GM20431 (cell line): ENCODE measurements around the gene ZNF740.

Source experiments
- in situ Hi-C: fragments of 300-500 bp; cut with MseI, MboI; formaldehyde crosslinking; loops from one replicate; pipeline ENCODE4 v1.15.0; 2020; ENCODE audit warnings: low sequenced_read_pairs; ENCODE audit not compliant: unreplicated experiment

ZNF740 gene

DNA sequence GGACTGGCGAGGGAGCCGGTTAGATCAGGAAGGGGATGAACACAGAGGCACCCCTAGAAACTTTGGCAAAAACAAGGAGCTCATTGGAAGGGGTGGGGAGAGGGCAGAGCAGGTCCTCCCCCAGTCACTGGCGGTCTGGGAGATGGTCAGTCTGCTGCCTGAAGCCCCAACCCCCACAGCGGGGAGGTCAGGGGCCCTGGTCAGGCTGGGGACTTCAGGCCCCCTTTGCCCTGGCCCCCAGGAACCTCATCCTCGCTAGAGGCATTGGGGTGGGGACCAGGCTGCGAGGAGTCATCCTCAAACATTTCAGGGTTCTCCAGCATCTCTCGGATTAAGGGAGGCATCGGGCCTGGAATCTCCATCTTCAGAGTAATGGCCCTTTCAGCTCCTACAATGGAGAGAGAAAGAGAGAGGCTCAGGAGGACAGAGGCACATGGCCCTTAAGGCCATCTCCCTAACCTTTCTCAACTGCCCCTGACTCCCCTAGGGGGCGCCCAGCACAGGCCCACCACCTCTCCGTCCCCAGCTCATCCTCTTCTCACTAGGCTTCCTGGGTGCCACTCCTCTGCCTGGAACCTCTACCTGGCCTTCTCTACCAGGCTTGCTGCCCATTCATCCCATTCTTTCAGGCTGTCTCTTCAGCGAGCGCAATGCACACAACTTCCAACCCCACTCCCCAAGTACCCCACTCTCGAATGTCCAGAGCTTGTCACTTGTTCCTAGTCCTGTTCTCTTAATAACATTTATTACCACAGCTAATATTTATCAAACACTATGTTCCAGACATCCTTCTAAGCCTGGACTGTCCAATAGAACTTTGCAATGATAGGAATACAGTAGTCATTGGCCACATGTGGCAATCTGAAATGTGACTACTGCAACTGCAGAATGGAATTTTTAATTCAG is 31.2 kb downstream of the ZNF740 start:
- in situ Hi-C loops, result loop anchor here (5.0 kb wide), 1 partner anchor 76 kb away; no protein-coding TSS in a partner anchor

DNA sequence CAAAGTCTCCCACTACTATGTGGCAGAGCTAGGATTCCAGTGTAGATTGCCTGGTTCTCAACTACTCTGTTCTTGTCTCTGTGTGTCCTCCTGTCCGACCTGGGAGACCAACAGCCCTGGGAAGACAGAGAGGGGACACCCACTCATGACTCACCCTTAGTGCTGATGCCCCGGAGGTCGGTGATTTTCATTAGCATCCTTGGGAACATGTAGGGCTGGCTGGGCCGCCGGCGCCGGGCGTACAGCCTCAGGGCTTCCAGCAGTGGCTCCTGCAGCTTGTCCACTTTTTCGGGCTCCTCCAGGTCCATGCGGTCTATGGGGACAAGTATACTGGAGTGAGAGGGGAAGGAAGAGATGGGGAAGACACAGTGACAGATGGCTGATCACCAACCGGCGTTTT is 32.4 kb downstream of the ZNF740 start:
- in situ Hi-C loops, result loop anchor here (5.0 kb wide), 1 partner anchor 74 kb away; no protein-coding TSS in a partner anchor

DNA sequence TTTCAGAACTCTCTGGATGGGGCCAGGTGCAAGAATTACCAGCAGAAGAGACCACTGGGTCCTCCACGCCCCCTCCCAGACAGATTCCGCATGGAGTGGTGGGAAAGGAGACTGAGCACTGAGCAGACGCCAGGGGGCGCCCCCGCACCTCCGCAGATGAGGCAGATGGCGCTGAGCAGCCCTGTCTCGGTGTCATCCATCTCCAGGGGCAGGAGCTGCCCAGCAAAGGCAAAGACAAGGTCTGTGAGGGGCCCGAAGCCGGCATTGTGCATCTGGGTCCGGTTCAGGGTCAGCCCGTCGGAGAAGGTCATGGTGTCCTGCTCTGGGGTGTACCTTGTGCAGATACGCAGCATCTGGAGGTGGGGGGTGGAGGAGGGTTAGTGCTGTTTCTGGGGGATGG is 32.8 kb downstream of the ZNF740 start:
- in situ Hi-C loops, result loop anchor here (5.0 kb wide), 1 partner anchor 74 kb away; no protein-coding TSS in a partner anchor

DNA sequence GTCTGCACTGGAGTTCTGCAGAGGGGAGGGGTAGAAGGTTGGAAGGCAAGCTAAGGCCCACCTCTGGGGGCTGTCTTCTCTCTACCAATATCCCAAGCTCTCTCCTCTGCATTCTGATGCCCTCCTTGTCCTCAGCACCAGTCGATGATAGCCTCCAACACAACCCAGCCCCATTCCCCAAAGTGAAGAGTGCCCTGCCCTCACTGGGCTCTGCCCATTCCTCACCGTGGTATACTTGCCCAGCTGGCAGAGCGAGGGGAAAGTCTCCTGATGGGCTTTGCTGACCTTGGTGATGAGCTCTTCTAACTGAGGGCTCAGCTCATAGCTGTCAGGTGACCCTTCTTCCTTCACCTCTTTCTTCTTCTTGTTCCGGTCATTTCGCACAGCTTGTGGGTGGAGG is 33.7 kb downstream of the ZNF740 start:
- in situ Hi-C loops, result loop anchor here (5.0 kb wide), 1 partner anchor 73 kb away; no protein-coding TSS in a partner anchor

DNA sequence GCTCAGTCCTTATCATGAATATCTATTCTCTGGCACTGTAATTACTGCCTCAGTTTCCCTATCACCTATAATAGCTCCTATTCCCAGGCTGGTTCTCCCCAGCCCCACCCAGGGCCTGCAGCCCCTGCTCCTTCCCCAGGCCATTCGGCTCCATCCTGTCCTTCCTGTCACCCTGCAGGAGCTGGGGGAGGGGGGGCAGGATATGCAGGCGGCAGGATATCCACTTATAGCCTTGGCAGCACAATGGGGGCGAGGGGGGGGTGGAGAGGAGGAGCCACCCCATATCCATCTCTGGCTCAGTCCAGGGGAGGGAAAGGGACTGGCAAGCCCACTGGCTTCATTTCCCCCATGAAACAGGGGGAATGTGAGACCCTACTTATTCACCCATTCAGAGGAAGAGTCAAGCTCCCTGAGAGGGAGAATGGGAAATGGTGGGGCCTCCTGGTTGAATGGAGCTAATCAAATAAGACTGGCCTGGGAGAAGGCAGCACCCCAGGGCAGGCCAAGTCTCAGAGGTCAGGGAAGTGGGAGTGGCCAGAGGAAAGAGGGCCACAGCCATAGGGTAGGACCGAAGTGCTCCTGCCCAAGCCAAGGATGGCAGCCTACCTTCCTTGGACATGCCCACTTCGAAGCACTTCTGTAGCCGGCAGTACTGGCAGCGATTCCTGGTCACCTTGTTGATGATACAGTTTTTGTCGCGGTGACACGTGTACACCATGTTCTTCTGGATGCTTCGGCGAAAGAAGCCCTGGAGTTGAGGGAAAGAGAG is 34.3 kb downstream of the ZNF740 start:
- in situ Hi-C loops, result loop anchor here (5.0 kb wide), 1 partner anchor 72 kb away; no protein-coding TSS in a partner anchor

DNA sequence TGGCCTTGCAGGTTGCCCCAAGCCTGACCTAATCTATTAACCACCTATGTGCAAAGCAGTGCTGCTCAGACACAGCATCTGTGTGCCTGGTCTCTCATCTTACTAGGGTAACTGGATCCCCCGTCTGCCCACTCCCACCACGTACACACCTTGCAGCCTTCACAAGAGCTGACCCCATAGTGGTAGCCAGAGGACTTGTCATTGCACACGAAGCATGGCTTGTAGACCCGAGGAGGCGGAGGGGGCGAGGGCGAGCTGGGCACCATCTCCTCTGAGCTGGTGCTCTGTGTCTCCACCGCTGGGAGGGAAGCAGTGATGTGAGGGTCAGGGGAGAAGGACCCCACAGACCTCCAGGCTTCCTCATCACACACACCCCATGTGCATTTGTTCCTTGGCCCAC is 35.0 kb downstream of the ZNF740 start:
- in situ Hi-C loops, result no loop called here

DNA sequence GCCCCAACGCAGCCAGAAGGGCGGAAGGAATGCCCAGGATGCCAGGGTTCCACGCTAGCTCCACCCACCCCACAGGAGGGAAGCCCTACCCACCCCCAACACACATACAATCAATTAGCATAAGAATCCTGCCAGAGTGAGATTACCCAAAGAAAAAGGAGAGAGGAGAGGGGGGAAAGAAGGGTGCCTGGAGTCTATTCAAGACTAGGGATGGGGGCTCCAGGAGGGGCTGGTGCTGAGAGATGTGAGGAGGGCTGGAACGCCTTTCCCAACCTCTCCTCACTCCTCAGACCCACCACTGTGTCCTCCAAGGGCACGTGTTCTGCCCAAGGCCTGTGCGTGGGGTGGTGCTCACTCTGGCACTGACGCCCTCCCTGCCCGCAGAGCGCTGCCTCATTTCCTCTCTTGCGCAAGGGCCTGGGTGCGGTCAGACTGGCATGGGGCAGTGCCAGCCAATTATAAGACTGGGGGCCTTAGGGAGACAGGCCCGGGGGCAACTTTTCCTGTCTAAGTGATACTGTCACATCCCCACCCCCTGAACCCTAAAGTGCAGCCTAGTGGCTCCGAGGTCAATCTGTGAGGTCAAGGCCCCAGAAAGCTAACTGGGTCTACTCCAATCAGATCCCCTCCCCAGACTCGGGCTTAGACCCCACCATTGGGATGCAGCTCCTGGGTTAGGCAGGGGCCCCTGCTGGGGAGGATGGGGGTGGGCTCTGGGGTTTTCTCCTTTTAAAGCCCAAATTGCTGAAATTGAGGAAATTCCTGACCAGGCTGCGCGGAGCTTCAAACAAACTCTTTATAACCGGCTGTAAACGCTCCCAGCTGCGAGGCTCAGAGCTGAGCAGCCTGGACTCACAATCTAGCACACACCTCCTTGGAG is 36.8 kb downstream of the ZNF740 start:
- in situ Hi-C loops, result no loop called here

DNA sequence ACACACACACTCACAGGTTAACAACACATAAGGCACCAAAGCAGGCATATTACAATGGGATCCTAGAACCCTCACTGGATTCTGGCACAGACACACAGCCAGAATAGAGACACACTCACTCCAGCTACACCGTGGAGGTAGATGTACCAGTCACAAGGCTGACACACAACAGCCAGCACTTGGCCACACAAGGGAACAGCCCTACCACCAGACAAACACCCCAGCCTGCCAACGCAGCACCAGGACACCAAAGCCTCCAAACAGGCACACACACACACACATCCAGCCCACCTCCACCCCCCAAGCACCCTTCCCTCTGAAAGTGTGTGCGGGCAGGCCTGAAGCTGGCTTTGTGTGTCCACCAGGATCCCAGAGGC is 37.4 kb downstream of the ZNF740 start:
- in situ Hi-C loops, result no loop called here

DNA sequence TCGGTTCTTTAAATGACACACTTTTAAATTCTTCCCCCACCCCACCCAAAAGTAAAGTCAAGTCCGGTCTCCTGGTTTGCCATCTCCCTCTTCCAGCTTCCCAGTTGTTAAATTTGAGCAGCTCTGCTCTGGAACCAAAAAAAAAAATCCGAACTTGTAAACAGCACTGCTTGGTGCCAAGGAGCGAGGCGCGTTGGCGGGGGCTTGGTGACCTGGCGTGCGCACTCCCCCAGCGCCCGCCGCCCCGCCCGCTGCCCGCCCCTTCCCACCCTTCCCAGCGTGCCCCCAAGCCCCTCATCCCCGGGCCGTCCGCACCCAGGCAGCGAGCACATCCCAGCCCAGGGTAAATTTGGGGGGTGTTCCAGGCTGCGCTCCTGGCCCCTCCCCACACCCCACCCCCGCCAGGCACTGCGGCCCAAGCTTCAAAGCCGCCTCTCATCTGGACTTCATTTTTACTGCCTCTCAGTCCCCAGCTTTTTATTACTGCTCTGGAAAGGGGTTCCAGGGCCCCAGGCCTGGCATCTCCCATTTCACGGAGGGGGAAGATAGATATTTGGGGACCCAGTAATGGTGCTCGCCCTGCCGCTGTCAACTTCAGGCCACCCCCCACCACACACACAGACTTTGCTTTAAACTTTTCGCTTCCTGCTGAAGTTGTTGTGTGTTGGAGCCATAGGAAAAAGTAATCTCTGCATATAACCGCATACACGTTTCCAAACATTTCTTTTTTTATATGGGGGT is 38.2 kb downstream of the ZNF740 start:
- in situ Hi-C loops, result no loop called here

DNA sequence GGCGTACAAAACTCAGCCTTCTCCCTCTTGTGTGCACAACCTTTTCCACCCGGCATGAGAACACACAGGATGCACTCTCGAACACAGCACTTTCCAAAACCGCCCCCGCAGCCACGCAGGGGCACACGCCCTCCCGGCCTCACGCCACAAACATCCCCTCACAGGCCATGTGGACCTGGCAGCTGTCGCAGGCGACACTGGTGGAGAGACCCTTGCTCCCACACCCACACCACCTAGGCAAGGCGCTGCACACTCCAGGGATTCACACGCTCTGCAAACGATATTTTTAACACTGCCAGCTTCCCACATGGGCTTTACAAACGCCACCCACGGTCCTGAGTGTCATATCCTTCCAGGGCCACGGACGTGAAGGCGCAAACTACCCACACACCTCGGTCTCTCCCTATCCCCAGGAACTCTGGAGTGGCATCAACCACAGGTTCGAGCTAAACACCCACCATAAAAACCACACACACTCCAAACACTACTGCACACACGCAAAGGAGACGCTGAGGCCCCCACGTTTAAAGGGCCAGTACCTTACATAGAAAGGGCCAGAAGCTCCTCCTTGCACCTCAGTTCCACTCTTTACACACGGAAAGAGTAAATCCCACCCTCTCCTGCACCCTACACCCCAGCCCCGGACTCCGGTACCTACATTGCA is 38.9 kb downstream of the ZNF740 start:
- in situ Hi-C loops, result no loop called here

DNA sequence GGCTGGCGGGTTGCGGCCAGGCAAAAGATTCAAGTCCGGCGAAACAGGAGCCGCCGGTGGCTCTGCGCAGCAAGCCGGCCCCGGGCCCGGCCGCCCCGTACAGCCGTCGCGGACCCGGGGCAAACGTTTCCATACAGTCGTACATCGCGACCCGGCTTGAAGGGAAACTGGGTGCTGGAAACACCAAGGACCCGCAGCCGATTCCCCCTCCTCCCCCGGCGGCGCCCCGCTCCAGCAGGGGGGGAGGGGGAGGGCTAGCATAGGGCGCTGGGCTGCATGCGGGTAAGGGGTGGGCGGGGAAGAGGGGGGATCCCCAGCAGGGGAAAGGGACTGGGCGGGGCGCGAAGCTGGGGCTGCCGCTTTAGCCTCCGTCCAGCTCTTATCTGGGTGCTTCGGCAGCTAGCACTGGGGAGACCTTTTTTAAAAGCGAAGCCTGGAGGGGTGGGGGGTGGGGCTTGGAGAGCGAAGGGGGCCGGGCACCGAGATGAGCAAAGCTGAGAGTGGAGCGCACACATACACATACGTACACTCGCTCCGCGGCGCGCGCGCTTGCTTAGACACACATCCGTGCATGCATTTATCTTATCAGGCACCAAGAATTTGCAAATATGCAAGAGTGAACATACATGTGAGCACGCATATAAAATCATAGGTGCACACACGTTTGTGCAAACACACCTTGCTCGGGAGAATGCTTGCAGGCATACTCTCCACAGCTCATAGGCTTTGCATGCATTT is 39.6 kb downstream of the ZNF740 start:
- in situ Hi-C loops, result no loop called here

DNA sequence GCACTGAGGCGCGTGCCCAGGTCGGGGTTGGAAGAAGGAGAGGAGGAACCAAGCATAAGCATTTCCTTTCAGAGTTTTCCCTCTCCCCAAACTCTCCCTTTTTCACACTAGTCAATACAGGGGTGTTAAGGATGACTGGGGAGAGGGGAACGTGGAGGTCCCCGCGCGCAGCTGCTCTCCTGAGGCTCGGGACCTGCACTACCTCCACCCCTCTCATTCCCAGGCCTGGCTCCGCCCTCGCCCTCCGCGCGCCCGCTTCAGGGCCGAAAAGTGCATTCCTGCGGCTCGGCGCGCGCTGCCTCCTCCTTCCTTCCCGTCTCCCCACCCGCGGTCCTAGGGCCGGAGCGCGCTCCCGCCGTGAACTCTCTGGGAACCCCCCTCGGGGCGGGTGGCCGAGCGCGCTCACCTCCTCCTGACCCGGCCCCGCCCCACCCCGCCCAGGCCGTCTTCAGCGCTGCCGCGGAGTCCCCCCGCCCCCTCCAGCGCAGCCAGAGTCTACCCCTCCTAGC is 40.2 kb downstream of the ZNF740 start:
- in situ Hi-C loops, result no loop called here

DNA sequence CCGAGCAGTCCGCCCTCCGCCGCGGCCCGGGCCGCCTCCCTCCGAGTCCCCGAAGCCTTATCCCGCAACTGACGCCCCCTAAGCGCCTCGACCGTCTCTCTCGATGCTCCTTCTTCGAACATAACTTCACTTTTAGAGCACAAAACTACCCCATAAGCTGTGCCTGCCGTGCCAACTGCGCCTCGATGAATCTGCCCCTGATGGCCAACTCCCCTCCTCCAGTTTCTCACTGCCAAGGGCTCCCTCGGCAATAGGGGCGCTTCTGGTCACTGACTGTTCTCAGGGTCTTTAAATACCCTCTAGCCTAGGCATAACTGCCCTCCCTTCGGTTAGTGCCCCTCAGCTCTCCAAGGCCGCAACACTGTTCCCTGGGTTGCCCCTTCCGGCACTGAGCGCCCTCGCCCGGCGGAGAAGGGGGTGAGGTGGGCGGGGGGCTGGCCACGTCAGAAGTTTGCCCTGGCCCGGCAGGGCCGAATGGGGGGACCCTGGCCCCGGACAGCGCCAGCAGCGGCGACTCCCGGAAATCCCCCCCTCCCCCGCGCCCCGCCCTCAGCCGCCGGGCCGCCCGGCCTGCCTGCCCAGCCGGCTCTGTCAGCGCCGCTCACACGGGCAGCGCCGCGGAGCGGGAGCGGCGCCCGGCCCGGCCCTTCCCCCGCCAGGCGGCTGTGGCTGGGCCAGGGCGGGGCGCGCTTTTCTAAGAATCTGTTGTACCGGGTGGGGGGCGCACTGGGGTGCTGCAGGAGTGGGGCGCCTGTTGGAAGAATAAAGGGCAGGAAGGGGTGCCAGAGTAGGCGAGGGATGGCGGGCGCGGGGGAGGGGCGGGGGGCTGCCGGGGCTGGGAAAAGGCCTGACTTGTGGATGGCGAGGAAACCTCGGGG is 40.9 kb downstream of the ZNF740 start:
- in situ Hi-C loops, result no loop called here

DNA sequence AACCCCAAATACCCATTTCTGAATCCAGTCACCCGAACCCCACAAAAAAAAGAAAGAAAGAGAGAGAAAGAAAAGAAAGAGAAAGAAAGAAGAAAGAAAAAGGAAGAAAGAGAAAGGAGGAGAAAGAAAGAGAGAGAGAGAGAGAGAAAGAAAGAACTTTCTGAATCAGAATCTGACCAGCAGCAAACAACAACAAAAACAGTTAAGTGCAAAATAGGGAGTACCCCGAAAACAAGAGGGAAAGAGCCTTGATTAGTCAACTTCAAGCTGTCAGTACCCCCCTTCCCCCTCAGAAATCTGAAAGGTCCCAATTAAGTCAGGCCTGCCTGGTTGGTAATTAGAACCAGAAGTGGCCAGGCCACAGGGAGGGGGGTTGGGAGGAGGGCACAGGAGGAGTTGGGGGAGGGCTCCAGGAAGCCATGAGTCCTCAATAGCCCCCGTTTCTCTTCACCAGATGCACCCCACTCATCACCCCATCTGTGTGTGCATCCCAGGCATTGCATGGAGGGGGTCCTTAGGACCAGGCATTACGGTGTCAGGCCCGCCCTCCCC is 41.7 kb downstream of the ZNF740 start:
- in situ Hi-C loops, result no loop called here

DNA sequence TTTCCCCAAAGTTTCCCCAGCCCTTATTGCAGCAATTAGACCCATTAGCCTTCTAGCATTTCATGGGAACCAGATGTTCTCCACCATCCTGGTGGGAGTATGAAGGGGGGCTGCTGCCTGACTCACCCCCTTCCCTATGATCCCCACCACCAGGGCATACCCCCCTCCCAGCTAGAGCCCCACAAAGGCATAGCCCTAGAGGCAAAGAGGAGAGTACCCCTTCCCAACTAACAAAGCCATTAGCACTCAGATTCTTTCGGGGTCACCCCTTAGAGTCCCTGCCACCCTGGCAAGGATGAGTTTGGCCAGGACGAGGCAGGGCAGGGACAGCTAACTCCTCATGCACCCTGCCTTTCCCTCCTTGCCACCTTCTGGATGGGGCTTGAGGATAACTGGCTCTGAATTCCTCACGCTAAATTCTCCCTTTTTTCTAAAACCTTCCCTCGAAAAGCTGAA is 42.3 kb downstream of the ZNF740 start:
- in situ Hi-C loops, result no loop called here

DNA sequence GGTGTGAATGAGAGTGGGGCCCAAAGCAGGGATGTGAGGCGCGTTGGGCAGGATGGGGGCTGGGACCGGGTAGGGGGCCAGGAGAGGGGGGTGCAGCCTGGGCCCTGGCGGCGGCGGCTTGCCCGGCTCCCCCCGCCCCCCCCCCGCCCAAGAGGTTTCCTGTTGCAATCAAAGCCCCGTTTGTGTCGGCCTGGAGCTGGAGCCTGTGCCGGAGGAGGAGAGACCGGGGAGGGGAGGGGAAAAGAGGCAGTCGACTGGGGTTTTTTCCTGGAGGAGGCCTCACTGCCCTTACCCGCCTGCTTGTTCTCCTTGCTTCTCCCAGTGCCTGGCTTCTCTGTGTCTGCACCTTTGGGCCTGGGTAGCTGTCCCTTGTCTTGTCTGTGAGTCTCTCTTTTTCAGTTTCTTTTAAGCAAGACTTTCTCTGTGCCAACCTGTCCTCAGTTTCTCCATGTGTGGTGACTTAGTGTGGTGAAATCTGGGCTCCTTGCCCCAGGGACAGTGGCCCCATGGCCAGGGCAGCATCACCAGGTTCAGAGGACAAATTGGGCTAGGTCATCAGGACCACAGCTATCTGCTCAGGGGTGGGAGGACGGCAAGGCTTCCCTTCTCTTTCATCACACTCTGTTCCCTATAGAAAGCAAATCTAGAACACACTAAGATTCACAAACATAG is 43.0 kb downstream of the ZNF740 start:
- in situ Hi-C loops, result no loop called here
